ENCODE measurements around the gene EFNB2.
A peak's percentile ranks its signal among the peaks of the same experiment; 100 is the strongest.

EFNB2 gene

DNA sequence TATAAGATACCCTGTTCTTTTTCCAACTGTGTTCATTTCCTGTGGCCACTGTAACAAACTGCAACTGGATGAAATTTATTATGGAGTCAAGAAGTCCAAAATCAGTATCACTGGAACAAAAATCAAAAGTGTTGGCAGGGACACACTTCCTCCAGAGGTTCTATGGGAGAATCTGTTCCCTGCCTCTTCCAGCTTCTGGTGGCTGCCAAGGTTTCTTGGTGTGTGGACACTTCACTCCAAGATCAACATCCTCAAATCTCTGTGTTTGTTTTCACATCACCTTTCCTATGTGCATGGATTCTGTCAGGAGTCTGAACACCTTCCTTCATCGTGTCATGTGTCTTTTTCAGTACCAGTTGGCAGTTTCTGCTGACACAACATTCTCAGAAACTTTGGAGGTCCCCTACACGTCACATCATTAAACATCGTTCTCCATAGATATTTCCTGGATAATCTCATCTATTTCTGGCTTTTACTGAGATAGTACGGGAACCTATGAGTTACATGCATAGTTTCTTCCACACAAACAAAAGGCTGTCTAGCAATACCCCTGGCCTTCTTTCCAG, 15.2 kb upstream of the EFNB2 start:
- DNase-seq (ENCODE audit: low spot score), result no peak

DNA sequence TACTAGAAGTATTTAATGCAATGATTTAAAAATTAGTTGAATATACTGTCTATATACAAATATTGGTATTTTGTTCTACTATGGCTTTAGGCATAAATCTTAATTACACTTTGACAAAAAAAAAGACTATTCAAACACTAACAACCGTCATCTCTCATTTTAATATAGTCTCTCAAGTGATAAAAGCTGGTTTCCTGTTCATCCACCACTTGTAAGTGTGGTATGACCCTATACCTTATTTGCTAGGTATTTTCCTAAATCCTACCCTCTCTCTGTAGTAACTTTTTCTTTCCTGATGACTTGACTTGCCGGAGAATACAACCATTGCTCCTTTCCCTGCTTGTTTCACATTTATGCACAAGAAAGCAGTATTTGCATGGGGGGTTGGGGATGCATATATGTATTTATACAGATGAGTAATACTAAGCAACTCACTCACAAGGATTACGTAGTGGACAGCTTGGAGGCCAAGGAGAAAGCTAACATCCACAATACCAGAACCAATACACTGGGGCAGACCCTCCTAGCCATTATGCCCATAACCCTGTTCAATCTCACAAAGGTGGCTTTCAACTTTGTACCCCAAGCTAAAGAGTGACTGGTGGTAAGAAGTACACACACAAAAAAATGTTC, 12.7 kb upstream of the EFNB2 start:
- DNase-seq (ENCODE audit: low spot score), result no peak

DNA sequence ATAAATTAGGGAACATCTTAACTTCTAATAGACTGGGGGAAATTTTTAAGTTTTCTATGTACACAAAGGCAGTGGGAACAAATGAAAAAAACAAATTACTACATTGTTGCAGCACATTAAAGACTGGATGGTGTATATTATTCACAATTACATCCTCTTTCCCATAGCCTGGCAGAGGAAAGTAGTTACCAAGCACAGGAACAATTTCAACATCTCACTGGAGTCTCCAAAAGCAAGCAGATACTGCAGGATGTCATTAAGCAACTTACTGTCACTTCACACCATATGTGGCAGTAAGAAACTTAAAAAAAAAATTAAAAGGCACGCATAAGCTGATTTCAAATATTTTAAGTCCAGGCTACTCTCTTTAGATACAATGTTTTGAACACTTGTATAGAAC, 6.4 kb upstream of the EFNB2 start:
- DNase-seq (ENCODE audit: low spot score), result no peak

DNA sequence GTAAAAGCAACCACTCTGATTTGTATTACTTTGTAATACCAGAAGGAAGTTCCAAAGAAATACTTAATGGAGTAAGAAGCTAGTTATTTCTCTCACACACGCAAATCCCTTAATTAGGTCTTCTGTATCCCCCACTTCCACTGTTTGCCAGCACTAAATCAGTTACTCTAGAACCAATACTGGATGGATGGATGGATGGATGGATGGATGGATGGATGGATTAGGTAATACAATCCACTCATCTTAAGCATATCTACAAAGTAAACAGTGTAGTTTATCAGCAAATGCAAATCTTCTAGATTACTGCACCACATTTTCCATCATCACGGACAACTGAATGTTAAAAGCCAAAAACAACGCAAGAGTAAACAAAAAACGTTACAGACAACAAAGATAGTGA, 5.2 kb upstream of the EFNB2 start:
- no peak for DNase-seq (ENCODE audit: low spot score)

DNA sequence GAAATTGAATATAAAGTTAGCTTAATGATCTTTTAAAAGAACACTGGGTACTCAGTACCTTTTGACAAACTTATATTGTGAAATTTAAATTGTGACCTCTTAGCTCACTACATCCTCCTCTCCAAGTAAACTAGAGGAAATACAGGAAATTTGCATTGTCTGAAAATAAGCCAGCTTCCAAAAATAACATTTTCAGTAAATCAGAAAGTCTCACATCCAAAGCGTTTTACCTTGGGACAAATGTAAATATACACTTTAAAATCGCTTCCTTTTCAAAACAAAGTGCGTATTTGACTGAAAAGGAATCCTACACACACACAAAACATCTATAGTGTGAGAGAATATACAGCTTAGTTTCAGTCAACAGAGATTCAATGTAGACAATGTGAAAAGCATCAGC, 2.1 kb upstream of the EFNB2 start:
- DNase-seq (ENCODE audit: low spot score), result no peak

DNA sequence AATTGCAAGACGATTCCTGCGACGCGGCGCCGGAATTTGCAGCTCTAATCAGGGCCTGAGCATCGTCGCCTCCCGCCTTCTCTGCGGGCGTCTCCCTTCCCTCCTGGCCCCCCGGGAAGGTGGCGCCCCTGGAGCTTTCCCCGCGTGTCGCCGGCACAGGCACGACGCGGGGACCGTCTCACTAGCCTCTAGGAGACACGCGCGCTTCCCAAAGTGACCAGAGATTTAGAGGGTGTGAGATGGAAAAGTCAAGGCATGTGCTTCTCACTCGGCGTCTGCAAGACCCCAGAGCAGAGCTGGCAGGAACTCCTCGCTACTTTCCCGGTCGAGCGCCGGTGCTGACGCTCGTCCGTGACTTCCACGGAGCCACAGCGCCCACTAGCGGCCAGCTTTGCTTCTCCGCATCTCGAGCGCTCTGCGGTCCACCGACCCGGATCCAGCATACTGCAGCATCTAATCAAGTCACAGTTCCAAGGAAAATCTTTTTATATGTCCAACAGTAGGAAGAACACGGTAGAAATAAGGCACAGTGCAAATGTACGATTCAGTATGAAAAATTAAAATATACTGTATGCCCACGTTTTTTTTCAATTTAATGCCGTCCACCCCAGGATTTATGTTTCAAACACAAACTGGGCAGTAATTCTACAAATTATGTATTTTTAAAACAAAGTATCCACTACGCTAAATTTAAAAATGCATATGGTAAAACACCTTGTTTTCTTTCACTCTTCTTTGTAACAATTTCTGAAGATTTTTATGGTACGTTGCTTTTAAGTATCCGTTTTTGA, 977 bp upstream of the EFNB2 start:
- peak; percentile 88 for DNase-seq (ENCODE audit: low spot score)

DNA sequence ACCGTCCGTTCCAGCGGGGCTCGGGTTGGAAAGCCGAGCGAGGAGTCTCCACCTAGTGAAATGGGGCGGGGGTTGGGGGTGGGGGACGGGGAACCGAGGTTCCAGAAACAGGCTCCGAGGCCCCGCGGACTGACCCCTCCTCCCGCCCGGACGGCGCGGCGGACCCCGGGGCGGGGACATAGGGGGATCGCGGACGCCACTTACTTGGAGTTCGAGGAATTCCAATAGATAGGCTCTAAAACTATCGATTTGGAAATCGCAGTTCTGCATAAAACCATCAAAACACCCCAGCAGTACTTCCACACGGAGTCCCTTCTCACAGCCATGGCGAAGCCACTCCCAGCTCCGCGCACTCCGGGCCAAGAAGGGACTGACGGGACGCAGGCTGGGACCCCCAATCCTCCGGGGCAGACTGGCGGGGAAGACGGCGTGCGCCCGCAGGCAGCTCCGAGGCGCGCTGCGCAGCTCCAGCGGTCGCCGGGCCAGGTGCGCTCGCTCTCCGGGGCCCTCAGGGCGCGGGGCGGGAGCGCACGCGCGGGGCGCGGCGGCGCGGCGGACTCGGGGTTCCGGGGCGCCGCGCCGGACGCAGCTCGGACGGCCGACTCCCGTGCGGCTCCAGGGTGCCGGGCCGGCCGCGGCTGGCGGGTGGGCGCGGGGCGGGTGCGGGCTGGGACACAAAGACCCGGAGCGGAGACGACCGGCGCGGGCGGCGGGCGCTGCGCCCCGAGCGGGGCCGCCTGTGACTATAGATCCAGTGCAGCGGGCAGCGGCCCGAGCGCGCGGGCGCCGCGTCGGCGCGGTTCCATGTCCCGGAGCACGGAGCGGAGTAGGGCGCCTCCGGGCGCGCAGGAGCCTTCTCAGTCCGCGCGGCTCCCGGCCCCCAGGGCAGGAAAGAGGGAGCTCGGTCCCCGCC, 567 bp downstream of the EFNB2 start:
- DNase-seq (ENCODE audit: low spot score), result no peak

DNA sequence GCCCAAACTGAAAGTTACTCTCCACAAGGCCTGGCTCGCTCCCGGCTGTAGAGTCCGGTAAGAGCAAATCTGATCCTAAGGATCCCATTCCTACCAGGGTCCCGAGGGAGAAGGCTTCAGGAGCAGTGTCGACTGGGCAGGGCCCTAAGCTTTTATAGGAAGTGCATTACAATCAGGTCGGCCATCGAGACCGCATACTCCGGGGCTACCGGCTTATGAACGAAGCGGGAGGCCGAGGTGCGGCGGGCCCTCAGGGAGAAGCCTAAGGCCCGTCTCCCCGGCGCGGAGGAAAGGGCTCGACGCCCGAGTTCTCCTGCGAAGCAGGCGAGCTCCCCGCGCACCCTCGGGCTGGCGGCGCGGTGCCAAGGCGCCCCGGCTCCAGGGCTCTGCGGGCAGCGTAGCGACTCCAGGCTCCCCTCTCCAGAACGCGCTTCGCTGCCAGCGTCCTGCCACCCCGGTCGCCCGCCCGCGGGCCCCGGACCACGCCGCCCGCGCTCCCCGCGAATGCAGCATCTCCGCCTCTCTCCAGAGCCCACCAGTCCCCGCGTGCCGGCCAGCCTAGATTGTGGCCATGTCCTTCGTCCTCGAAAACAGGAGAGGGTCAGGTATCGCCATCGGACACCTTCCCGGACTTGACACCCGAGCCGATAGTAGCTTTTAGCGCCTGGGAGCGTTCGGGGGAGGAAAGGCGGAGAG, 1.4 kb downstream of the EFNB2 start:
- peak; percentile 59 for DNase-seq (ENCODE audit: low spot score)

DNA sequence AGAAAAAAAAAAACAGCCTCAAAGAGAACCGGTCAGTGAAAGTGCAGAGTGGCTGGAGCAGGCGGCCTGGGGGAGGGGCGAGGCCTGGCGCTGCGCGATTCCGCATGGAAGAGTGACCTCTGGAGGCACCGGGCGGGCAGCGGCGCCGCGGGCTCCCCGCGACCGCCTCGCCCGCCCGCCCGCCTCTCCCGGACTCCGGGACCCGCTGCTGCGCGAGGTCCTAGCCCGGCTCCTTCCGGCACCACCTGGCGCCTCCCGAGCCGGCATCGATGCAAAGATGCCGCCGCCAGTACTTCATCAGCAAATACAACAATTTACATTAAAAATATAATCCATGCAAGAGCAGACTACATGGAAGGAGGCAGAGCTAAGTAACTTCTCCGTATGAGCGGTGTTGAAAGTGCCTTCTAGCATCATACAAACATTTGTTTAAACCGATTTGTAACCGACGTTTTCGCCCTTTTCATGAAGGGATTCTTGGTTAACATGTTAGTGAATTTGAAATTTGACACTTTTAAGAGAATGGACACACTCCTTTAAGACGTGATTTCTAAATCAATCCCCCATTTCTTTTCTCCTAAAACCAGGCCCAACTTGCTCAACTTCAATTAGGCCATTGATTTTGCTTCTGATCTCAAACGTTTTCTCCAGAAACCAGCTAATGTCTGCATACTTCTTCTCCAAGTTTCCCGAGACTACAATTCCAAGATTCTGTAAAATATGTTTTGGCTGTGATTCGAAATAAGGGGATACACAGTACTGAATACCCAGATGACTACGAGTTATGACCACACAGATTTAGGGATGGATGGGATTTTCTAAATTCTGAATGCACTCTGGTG, 2.1 kb downstream of the EFNB2 start:
- DNase-seq (ENCODE audit: low spot score), result peak; percentile 85

DNA sequence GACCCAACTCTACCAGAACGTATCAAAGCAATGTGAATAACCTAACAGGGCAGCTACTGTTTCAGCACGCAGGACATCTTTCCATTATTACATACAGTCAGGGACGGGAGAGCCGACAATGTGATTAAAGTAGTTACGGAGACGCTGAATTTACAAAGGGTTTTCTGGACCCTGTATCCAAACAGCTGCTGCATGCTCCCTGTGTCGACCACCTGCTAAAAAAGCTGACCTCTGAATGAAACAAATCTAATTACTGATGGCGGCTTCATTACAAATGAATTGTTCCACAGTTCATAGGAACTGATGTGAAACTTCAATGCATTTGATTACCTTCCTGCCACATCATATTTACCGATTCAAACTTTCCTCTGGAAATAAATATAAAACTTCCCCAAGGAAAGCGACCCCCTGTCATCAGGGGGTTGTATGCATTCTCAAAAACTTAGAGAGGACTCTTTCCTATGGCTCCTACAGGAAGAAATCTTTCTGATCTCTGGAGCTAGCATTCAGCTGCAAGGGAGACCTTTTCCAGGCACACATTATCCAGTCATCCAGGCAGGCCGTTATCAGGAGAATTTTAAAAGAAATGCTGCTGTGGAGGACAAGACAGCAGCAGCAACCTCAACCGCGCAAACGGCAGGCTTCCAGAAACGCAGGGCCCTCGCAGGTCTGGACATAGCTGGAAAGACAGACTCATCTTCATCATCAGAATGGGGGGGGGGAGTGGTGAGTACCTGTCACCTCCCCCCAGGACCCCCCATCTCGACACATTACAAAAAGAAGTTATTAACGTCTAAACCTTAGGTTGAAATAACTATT, 3.1 kb downstream of the EFNB2 start:
- DNase-seq (ENCODE audit: low spot score), result peak; percentile 47

DNA sequence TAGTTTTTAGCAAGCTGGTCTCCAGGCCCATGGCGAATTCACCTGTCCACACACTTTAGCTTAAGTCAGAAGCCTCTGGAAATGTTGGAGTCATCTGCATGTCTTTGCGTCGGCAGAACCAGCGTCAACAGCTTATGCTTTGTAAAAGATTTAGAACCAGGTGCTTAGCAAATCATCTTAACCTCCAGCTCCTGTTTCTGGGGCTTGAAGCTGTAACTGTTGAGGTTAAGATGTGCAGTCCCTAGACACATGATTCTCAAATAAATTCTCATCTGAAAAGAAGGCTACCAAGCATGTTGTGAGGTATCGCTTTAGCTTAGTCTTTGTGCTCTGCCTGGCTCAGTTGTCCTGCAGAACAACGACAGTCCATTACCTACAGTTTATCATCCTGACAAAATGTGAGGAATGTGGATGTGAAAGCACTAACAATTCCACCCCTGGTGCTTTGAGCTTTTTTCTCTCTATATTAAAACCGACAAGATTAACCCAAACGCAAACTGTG, 4.4 kb downstream of the EFNB2 start:
- no peak for DNase-seq (ENCODE audit: low spot score)

DNA sequence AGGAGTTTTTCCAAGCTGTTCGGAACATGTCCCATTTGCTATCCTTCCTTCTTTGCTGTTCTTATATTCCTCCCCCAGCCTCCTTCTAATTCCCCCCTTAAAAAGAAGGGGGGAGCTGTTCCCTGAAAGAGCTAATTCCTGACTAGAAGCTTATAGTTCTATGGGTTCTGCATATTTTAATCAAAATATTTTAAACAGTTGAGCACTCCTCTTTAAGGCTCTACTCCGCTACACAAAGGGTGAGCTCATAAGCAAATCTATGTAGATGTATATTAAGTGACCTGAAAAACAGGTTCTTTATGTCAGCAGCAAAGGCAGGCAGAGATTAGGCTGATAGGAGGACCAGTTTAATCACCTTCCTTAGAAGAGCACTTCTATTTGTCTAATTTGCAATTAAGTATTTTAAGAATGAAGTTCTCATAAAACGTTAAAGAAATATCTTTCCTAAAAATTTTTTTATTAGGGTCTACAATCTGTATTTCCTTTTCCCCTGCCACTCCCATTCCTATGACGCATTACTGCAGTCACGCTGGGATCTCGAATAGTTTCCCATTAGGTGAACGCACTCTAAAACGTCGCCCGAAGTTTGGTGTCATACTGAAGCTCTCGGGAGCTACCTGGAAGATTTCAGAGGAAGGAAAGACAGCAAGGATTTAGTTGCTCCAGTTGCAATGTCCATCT, 5.2 kb downstream of the EFNB2 start:
- no peak for DNase-seq (ENCODE audit: low spot score)

DNA sequence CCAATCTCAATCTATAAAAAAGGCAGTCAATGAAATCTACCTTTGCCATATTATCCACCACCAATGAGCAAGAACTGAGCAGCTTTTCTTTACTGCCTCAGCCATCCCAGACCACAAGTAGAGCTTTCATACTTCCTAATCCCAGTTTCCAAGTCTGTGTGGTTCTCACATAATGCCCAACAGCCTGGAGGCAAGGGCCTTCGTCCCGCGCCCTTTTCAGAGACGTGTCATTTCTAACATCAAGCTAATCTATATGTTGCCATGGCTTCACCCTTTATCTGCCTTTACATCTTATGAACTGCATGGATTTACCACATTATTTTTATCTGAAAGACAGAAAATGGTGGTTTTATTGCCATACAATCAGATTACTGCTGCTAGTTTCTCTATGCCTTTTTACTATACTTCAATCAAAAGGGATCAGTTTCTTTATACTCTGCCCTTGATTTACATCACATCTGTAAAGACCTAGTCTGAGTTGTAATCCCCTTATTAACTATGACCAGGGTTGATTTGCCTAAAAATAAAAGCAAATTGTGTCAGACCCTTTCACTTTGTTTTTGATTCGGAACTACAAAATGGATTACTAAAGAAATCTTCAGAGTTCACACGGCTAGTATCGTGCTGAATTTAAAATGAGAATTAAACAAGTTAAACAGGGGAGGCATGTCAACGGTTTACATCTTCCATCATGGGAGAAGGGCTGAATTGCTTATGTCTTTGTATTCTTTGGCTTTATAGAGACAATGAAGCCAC, 5.9 kb downstream of the EFNB2 start:
- no peak for DNase-seq (ENCODE audit: low spot score)

DNA sequence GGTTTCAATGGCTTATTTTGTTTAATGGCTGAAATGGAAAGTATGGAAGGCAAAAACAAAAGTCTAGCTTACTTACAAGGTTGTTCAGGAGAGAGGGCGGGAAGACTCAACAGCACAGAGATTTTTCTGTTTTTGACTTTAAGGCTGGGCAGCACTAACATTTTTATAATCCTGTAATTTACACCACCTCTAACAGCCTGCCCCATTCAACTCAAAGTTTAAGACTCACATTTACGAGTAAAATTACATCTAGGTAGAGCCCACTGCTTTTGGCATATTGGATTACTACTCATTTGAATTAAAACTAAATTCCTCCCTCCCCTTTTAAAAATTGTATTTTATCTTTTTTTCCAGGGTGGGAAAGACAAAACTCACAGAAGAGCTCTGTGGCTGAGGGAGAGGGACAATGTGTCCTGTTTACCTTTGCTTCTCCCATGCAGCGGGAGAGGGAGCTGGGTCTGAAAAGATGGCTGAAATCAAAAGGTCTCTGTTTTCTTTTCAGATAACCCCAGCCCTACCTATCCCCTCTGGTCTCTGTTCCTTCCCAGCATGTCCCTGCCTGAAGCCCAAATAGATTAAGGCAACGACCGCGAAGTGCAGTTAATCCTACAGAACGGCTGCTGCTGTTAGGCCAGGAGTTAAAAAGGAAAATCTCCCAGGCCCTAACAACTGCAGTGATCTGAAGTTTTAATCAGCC, 6.6 kb downstream of the EFNB2 start:
- DNase-seq (ENCODE audit: low spot score), result no peak

DNA sequence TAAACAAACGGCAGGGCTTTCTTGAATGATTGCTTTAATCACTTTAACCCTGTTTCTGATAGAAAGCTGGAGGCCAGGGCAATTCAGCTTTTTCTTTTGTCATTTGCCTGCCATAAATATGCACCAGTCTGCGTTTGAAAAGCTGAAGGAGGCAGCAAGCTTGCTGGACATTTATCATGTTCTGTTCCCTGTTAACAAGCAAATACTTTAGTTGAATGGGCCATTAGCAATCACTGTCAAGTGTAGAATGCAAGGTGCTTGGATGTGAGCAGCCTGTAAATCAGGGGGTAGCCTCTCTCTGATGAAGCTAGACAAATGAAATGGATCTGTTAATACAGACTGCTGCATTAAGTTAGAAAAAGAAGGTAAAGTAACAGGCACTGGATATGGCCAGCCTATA, 7.6 kb downstream of the EFNB2 start:
- DNase-seq (ENCODE audit: low spot score), result no peak

DNA sequence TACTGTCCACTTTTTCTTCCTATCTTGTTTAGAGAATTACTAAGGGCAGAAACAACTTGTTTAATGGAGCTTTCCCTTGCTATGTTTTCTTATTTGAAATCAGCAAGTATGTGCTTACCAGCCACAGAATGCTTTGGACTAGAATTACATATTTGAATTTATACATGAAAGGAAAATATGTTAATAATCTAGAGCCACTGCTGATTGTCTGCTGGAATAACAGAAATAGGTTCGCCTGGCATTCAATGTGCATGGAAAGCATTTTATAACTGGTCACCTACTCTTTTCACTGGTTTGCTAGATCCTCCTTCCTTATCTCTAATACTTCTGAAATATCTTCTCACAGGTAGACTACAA, 8.0 kb downstream of the EFNB2 start:
- no peak for DNase-seq (ENCODE audit: low spot score)

DNA sequence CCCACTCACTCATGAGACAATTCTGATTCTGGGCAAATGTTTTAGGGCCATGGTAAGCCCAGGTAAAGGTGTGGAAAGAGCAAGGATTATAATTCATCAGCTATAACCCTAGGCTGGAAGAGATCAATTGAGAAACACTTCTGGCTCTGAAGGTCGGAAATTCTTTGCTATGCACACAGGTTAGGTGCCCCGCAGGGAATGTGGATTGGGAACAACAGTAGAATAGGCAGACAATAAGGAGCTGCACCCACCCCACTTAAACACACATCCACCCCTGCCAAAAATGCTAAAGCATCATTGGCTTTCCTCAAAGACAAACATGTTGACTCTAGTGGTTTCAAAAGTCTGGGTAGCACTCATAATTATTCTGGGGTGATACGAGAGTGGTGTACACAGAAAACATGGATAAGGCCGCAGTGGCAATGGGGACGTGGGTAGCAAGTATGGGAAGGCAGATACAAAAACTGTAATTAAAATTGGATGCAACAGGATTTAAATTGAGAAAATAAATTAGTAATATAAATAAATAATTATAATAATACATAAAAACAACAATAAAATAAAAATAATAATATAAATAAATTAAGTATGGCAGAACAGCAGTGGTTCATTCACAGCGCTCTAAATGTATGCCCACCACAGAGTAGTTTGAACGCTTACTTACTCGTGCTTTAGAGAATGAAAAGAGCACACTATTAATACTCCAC, 8.6 kb downstream of the EFNB2 start:
- DNase-seq (ENCODE audit: low spot score), result no peak
